GM04504 (cell line): ENCODE measurements around the gene PTPRE.

ENCODE experiments used
- DNase-seq: peaks from one replicate; pipeline ENCODE4 v3.0.0-alpha.2; 2012; ENCODE audit warnings: low read depth

PTPRE gene

DNA sequence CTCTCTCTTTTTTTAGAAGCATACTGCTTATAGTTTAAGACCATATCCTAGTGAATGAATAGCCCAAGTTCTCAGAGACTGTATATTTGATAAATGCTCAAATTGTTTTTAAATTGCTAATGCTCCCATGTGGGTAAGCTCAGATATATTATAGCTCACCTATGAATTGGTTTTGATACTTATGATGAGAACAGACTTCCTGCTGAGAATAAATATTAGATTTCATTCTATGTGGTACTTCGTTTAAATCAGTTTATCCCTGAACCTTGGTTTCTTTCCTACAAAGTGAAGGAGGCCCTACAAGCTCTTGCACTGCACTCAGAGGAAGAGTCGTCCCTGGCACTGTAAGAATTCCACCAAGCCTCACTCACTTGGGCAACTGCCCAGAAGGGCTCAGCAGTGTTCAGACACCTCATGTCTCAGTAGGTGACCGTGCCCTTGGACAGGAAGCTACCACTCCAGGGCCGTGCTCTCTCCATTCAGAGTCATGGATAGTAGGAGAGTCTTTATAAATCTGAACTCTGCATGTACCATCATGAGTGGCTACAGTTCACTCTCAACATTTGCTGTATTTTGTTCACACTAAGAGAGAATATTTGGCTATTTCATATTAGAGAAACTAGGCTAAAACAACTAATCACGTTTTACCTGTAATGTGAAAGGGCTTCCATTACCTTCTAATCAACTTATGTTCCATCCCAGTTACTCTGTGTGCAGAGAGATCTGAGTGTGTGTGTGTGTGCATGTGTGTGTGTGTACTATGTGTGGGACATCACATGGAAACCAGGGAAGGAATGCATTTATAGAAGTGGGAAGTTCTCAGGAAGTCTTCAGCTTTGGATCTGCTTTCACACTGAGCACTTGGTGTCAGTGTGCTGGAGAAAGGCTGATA lies 93.8 kb downstream of the PTPRE start:
- no peak for DNase-seq

DNA sequence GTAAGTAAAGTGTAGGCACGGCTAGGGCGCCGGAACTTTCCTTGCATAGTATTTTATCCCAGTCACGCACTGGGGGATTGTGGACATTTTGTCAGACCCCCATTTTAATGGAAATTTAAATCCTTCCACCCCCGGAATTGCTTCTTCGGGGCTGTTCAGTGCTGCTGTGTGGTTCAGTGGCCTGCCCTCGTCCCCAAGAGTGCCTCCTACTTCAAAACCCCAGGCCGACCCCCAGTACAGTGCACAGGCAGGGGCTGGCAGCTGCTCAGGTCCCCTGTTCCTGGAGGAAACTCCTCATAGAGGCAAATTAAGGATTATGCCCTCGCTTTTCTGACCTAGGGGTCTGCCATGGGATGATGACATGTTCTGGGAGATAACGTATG lies 94.5 kb downstream of the PTPRE start:
- DNase-seq: no peak

DNA sequence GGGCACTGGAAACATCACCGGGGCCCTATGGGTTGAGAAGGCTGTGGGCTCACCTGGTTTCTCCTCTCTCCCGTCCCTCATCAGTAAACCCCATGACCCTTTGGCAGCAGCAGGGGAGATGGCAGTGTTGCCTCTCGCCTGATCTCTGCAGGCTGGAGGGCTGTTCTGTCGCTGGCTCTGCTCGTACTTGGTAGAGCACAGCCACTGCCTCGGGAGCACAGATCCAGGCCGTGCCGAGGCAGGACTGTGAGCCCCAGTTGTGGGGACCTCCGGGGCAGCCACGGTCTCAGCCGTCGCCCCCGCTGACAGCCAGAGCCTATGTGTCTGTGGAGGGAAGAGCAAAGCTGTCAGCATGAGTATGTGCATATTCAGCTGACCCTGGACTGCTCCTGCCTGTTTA lies 94.9 kb downstream of the PTPRE start:
- DNase-seq: no peak

- DNase-seq: no peak
These were observed 96.6 kb downstream of the PTPRE start for GRCh38 chr10:128003521-128003920.

- no peak for DNase-seq
These were observed 99.0 kb downstream of the PTPRE start for GRCh38 chr10:128005858-128006257.

DNA sequence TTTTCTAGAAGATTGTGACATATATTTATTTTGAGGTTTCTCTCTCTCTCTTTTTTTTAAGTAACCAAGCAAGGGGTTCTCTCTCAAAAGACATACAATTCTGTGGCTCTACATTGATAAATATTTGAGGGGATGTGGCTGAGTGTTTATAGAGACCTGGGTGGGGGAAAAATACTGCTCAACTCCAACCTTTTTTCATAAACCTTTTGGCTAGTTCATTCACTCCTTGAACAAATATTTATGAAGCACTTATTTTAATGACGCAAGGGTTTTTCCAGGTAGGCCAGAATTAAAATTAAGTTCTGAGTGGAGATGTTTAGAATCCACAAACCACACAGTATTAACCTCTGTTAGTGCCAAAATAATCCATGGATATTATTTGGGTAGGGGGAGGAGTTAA lies 100.2 kb downstream of the PTPRE start:
- no peak for DNase-seq

DNA sequence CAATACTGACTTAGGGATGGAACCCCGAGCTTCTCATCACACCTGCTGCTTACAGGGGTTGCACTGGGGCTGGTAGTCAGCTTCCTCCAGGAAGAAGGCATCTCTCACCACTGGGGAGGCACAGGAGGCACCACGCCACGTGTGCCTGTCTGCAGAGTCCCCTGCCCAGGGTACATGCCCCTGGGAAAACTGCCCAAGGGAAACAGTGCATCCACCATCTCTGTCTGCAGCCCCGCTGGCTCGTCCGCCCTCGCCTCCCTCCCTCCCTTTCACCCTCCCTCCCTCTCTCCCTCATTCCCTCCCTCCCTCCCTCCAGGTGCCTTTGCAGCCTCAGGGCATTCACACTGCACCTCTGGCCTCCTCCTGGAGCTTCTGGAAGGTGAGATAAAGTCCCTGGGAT lies 101.1 kb downstream of the PTPRE start:
- DNase-seq: no peak

GRCh38 chr10:128008521-128009250 lies 101.8 kb downstream of the PTPRE start:
- DNase-seq: no peak

DNA sequence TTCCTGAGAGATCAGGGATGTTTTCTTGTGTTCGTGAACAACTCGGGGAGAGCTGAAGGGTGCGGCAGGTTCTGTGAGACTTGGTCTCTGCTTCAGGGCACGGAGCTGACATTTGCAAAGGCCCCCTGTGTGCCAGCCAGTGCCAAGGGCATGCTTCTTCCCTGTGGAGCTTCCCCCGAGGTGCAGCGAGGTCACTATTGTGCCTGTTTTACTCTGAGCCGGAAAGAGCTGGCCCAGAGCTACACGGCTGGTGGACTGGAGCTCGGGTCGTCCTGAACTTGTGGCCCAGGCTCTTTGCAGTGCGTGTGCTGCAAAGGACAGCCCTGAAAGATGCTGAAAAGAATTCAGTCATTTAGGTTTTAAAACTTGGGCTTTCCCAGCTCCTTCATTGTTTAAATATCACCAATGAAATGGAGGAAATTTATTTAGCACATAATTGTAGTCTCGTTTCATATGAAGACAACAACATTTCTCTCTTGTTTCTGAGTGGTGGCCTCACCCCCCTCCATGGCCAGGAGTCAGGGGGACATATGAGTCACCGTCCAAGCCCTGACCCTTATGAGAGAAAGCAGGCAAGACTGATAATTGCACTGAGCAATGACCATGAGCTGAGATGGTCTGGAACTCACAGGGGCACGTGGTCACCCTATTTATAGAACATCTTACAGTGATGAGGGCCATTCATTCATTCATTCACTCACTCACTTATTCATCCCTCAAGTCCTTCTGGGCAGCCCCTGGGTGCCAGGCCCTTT lies 102.6 kb downstream of the PTPRE start:
- DNase-seq: no peak

- DNase-seq: peak; percentile 28
These were observed 104.4 kb downstream of the PTPRE start for GRCh38 chr10:128011059-128011979.

- DNase-seq: no peak
These were observed 106.7 kb downstream of the PTPRE start for GRCh38 chr10:128013626-128014025.

DNA sequence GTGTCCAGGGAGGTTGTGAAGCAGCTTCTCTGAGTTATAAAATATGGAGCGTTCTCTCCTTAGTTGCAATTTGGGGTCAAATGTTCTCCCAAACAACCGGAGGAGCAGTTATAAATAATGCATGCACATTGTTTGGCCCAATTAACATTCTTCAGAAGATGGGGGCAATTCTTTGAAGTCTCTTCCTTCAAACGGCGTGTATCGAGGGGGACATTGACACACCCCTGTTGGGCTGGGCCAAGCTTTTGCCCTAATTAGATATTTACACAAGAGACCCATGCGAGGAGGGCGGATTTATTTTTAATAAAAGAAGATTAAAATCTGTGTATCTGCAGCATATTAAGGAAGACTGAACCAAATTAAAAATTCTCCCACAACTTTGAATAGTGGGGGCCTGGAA lies 107.3 kb downstream of the PTPRE start:
- no peak for DNase-seq

- DNase-seq: no peak
These were observed 109.6 kb downstream of the PTPRE start for GRCh38 chr10:128016423-128017060.

DNA sequence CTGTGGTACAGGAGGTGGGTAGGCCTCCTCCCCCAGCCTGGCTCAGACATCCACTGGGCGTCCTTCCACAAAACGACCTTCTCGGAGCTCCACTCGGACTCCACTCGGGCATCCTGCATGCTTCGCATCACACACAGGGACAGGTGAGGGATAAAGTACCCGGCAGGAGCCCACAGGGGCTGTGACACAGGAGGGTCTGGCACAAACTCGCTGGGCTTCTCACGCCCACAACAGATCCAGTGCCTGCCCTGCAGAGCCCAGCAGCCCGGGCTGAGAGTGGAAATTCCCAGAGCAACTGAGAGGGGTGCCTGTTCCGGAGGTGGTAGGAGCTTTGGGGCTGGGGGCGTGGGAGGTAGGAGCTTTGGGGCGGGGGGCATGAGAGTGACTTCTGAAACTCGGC lies 110.9 kb downstream of the PTPRE start:
- no peak for DNase-seq

DNA sequence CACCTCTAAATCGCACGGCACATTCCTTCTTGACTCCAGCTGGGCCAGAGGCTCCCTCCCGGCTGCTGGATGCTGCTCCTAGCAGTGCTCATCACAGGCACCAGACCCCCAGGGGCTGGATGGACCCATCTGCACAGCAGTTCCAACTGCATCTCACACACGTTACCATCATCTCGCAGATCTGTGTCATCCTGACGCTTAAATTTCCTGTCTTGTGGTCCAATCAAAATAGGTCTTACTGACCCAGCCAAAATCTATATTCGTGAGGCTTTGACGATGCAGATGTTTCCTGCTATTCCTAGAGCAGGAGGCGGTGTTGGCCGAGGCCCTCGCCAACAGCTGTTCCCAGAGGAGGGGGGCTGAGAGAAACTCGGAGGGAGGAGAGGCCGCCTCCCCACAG lies 111.3 kb downstream of the PTPRE start:
- no peak for DNase-seq

- DNase-seq: no peak
These were observed 111.8 kb downstream of the PTPRE start for GRCh38 chr10:128018691-128019090.

DNA sequence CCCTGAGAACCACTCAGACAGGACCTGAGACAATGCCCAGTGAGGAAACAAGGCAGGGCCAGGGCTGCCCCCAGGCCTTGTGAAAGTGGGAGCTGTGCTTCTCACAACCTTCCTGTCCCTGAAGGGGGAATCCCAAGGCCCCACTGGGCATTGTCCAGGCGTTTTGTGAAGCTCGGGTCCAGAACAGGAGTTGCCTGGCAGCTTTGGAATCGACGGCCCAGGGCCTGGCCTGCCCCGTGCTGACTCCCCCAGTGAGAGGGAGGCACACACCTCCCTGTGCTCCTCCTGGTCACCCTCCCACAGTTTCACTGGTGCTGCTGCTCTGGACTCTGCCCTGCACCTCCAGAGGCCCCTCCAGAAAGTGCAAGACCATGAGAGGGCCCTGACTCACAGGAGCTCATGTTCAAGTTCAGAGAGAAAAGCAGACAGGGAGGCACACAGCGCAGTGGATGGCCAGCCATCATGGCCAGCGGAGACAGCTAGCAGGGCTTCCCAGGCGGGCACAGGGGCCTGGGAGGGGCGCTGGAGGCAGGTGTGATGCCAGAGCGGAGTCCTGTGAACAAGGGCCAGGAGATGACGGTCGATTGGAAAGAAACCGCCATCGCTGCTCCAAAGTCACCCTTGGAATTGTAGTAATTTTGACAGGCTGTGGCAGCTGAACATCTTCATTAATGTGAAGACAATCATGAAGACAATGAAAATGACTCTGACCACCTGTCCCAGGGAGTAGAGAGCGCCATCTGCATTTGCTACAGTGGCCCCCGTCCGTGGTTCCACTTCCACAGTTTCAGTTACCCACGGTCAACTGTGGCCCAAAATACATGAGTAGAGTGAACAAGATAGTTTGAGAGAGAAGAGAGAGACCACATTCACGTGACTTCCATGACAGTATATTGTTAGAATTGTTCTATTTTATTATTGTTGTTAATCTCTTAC lies 115.6 kb downstream of the PTPRE start:
- no peak for DNase-seq

- no peak for DNase-seq
These were observed 117.5 kb downstream of the PTPRE start for GRCh38 chr10:128024426-128024825.

DNA sequence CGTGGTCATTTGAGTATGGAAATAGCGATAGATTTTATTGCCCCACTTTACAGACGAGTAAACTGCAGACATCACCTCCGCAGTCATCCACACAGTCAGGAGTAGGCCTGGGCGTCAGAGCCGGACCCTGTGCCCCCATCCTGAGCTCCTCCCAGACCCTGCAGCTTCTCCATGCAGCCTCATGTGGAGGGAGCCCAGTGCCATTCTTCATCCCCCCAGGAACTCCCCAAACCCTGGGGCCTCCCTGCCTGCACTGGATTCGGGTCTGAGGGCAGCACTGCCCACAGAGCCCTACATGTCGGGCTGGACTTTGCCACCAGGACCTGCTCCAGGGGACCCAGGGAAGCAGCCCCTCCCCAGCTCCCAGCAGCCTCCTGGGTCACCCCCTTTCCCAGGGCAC lies 118.5 kb downstream of the PTPRE start:
- DNase-seq: no peak

- DNase-seq: no peak
These were observed 119.0 kb downstream of the PTPRE start for GRCh38 chr10:128025951-128026350.
